Panc1 (cell line): ENCODE results near the gene MYMK. TPM values are rescaled to one million over a fixed set of nuclear protein-coding genes. Genes with fewer than 3 reads are reported as not detected.
A peak's percentile ranks its signal among the peaks of the same experiment; 100 is the strongest.

ENCODE experiments used
- ATAC-seq: fragments of 200-7000 bp; cut with Tn5 transposase; 2 replicates; pipeline ENCODE4 v1.9.1; 2020; ENCODE audit warnings: mild to moderate bottlenecking, moderate library complexity
- BruUV-seq: library from RNA; stranded (reverse); fragments of 400-500 nt; replicated peaks from 2 replicates; lab custom pipeline; 2021; lab: Mats Ljungman, UMichigan
- CTCF ChIA-PET: fragments of 300-600 bp; sonication (Branson Sonifier 250); formaldehyde crosslinking; loops from one replicate; lab custom pipeline; 2022; ENCODE audit warnings: antibody characterized with exemption; lab: Charles Lee
- POLR2A ChIA-PET: fragments of 300-600 bp; sonication (Branson Sonifier 250); formaldehyde crosslinking; loops from one replicate; lab custom pipeline; 2022; ENCODE audit warnings: antibody characterized with exemption; lab: Charles Lee
- DNase-seq: peaks from one replicate; pipeline ENCODE4 v3.0.0-alpha.2; 2010; ENCODE audit warnings: low read depth, low spot score
- H3K27ac ChIP-seq: 2 replicates; pipeline ENCODE4 v1.5.1; 2011; ENCODE audit warnings: mild to moderate bottlenecking, low read length, inconsistent platforms
- H3K27me3 ChIP-seq: fragments of 200-500 bp; sonication (Bioruptor generic); 2 replicates; pipeline ENCODE4 v1.6.0; 2014; ENCODE audit warnings: low read length, inconsistent platforms; ENCODE audit not compliant: control insufficient read depth, insufficient read depth
- H3K36me3 ChIP-seq: fragments of 200-500 bp; sonication (Bioruptor generic); 2 replicates; pipeline ENCODE4 v1.5.1; 2014; ENCODE audit warnings: inconsistent platforms, mild to moderate bottlenecking, low read length, moderate library complexity; ENCODE audit not compliant: control insufficient read depth, insufficient read depth
- H3K4me1 ChIP-seq: 2 replicates; pipeline ENCODE4 v1.5.1; 2011; ENCODE audit warnings: inconsistent platforms, mild to moderate bottlenecking, low read length, moderate library complexity; ENCODE audit not compliant: control insufficient read depth, insufficient read depth
- H3K4me3 ChIP-seq, 2 experiments: 2 replicates each; pipeline ENCODE4 v1.5.1; 2011 to 2012; ENCODE audit warnings: low read depth in 2 of 2, low read length in 2 of 2, mild to moderate bottlenecking in 2 of 2, inconsistent platforms in 1 of 2, moderate library complexity in 1 of 2
- H3K9me3 ChIP-seq: fragments of 200-500 bp; sonication (Bioruptor generic); 2 replicates; pipeline ENCODE4 v1.5.1; 2014; ENCODE audit warnings: low read depth, mild to moderate bottlenecking, inconsistent platforms, low read length, moderate library complexity; ENCODE audit not compliant: control insufficient read depth, insufficient read depth
- CTCF ChIP-seq: fragments of 450-650 bp; IDR thresholded peaks from 2 replicates; pipeline ENCODE4 v1.5.1; 2017; ENCODE audit warnings: mild to moderate bottlenecking
- POLR2AphosphoS5 ChIP-seq: IDR thresholded peaks from 2 replicates; pipeline ENCODE4 v1.6.1; 2012; ENCODE audit warnings: mild to moderate bottlenecking, low read depth, low read length, moderate library complexity
- REST ChIP-seq, 2 experiments: IDR thresholded peaks; 2 replicates each; pipeline ENCODE4 v1.6.1; 2011 to 2012; ENCODE audit warnings: low read depth in 2 of 2, control low read depth in 1 of 2, low read length in 1 of 2, mild to moderate bottlenecking in 1 of 2, moderate library complexity in 1 of 2; ENCODE audit not compliant: insufficient read depth in 1 of 2
- SIN3A ChIP-seq: IDR thresholded peaks from 2 replicates; pipeline ENCODE4 v1.6.1; 2012; ENCODE audit warnings: low read depth, mild to moderate bottlenecking, low read length, moderate library complexity, borderline replicate concordance; ENCODE audit not compliant: insufficient read depth
- TCF7L2 ChIP-seq: IDR thresholded peaks from 2 replicates; pipeline ENCODE4 v1.6.1; 2011; ENCODE audit warnings: mild to moderate bottlenecking, low read depth, low read length, inconsistent platforms
- in situ Hi-C: cut with HindIII; loops from 2 replicates; pipeline ENCODE4 v1.10.0; 2016; ENCODE audit warnings: low sequenced_read_pairs, low pct_unique_long_range_greater_than_20kb
- intact Hi-C: fragments of 100-400 bp; cut with micrococcal nuclease; formaldehyde crosslinking; loops from one replicate; pipeline ENCODE4 v1.10.0; 2022; ENCODE audit not compliant: unreplicated experiment
- total RNA-seq: library from RNA; stranded (reverse); gene quantifications from one replicate; pipeline ENCODE4 v1.2.1, GENCODE V29; 2021; ENCODE audit not compliant: unreplicated experiment

Gene MYMK
- total RNA-seq, 1 experiment from 2014 or later: not detected

GRCh38 chr9:133539991-133540697 is 15.4 kb upstream of the MYMK start:
- no peak for ATAC-seq
- TF ChIP-seq SIN3A: no peak
- TF ChIP-seq TCF7L2: no peak
- no peak for TF ChIP-seq CTCF
- TF ChIP-seq POLR2AphosphoS5: no peak
- no peak for TF ChIP-seq REST (IDR thresholded peaks at IDR 0.05; ENCODE audit: insufficient read depth in 1 of 2, low read depth in 2 of 2, low read length in 1 of 2)
- no peaks in the 10 kb centered on the region for H3K4me1 ChIP-seq
- ChIA-PET CTCF (no interaction called here), POLR2A (no interaction called here)
- intact Hi-C loops (no loop called here), in situ Hi-C loops (no loop called here)
- no peak for DNase-seq
- H3K27me3 ChIP-seq: no peaks in the 10 kb centered on the region
- BruUV-seq: no TSS peak
- no peaks in the 10 kb centered on the region for H3K36me3 ChIP-seq
- no peak overlapping the region for H3K4me3 ChIP-seq
- no peak overlapping the region for H3K27ac ChIP-seq
- no peaks in the 10 kb centered on the region for H3K9me3 ChIP-seq

DNA sequence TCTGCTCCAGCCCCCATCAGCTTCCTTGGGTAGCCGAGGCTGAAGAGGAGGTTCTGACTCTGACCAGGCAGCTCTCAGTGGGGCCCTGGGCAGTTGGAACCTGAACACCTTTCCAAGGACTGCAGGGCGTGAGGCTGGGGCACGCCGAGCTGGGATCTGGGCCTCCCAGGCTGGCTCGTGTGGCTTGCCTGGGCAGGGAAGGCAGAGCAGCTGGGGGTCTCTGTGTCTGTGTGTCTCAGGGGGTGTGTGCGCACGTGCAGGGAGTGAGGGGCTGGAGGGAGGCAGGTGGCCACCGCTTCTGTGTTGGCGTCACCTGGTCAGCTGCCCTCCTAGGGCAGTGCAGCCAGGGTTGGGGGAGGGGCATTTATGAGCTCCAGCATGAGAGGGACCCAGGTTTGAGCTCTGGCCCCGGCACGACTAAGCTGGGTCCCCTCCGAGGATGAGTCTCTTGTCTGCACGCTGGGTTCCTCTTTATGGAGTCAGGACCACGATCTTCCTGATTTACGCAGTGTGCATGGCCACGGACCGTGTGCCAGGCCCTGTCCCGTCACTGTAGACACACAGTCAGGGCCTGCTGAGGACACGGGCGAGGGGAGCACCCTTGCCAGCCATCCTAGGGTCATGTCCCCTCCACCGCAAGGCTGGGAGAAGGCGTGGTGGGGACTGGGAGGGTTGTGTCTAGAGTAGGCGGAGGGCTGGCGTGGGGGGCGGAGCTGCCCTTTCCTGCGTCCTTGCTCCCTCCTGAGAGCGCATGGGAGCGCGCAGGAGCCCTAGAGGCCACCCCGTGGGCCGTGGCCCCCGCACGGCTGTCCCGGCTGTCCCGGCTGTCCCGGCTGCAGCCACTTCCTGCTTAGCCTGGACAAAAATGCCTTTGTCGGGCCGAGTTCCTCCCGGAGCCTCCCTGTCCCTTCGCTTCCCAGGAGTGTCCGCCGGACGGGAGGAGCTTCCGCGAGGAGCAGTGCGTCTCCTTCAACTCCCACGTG is 14.4 kb upstream of the MYMK start:
- Histone ChIP-seq H3K9me3 (no peaks in the 10 kb centered on the region), H3K4me1 (no peaks in the 10 kb centered on the region), H3K27me3 (no peaks in the 10 kb centered on the region), H3K4me3 (no peak overlapping the region), H3K27ac (no peak overlapping the region), H3K36me3 (no peaks in the 10 kb centered on the region)
- ChIA-PET CTCF (no interaction called here), POLR2A (no interaction called here)
- intact Hi-C loops (no loop called here), in situ Hi-C loops (no loop called here)
- no TSS peak for BruUV-seq
- TF ChIP-seq TCF7L2 (no peak), SIN3A (no peak), REST (IDR thresholded peaks at IDR 0.05; ENCODE audit: insufficient read depth in 1 of 2, low read depth in 2 of 2, low read length in 1 of 2) (no peak), CTCF (no peak), POLR2AphosphoS5 (no peak)
- no peak for DNase-seq
- ATAC-seq: peak; percentile 49
